ENCODE data around the gene EXD3. TPM values are rescaled to one million over a fixed set of nuclear protein-coding genes. Genes with fewer than 3 reads are reported as not detected.

Gene EXD3
- total and polyA plus RNA-seq, 2 of the 13 experiments (the other 11 are each of a cell fraction or from before 2014, with no cell fraction given): 2.7 to 4.8 TPM

DNA sequence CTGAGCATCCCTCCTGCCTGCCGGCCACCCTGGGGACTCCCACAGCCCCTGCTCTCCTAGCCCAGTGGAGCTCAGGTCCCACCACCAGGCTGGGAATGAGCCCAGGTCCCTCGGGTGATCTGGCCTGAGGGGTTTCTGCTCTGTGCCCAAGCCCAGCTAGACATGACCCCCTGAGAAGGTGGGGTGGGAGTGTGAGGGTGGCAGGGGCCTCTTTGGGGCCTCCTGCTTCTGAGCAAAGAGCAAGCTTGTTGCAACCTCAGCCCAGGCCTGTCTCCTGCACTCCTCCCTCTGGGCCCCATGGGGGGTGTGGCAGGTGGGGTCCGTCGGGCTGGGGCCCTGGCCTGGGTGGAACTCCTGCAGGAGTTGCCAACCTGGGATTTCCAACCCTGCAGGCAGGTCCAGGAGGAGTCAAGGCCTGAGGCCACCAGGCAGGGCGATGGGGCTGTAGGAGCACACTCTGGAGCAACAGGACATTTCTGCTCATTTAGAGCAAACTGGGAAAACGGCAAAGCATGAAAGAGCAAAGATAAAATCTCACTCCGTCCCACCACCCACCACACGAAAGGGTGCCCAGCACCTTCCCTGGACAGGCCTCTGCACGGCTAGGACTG is 109.5 kb downstream of the EXD3 start (continued):
- TF ChIP-seq, protein P1, sequence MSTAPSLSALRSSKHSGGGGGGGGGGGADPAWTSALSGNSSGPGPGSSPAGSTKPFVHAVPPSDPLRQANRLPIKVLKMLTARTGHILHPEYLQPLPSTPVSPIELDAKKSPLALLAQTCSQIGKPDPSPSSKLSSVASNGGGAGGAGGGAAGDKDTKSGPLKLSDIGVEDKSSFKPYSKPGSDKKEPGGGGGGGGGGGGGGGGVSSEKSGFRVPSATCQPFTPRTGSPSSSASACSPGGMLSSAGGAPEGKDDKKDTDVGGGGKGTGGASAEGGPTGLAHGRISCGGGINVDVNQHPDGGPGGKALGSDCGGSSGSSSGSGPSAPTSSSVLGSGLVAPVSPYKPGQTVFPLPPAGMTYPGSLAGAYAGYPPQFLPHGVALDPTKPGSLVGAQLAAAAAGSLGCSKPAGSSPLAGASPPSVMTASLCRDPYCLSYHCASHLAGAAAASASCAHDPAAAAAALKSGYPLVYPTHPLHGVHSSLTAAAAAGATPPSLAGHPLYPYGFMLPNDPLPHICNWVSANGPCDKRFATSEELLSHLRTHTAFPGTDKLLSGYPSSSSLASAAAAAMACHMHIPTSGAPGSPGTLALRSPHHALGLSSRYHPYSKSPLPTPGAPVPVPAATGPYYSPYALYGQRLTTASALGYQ (CRISPR knock-in tag; IDR thresholded peaks at IDR 0.05): no peak
- TF ChIP-seq ZNF577 (CRISPR knock-in tag; IDR thresholded peaks at IDR 0.05; ENCODE audit: borderline replicate concordance, low read depth) (no peak), KDM5B (CRISPR knock-in tag; IDR thresholded peaks at IDR 0.05; ENCODE audit: borderline replicate concordance) (no peak), ZNF552 (CRISPR knock-in tag; IDR thresholded peaks at IDR 0.05; ENCODE audit: borderline replicate concordance) (no peak), ZNF350 (CRISPR knock-in tag; IDR thresholded peaks at IDR 0.05; ENCODE audit: borderline replicate concordance, low read depth) (no peak), ZFY (CRISPR knock-in tag; IDR thresholded peaks at IDR 0.05) (peak; percentile 49; the same call in 1 of the 2 replicates), LCORL (IDR thresholded peaks at IDR 0.05) (no peak), LCORL (CRISPR knock-in tag; IDR thresholded peaks at IDR 0.05) (0 out of 2 replicates have a peak, but pooled peaks have one; percentile 44), HMGA1 (CRISPR knock-in tag; conservative IDR thresholded peaks at IDR 0.05) (no peak), KDM2A (CRISPR knock-in tag; IDR thresholded peaks at IDR 0.05; ENCODE audit: borderline replicate concordance, low read depth) (0 out of 2 replicates have a peak, but pooled peaks have one; percentile 10), ZFX (CRISPR knock-in tag; IDR thresholded peaks at IDR 0.05; ENCODE audit: low read depth) (peak; percentile 38), TBL1XR1 (IDR thresholded peaks at IDR 0.05; ENCODE audit: borderline replicate concordance, low read length, partially characterized antibody) (no peak), ZNF749 (CRISPR knock-in tag; IDR thresholded peaks at IDR 0.05; ENCODE audit: borderline replicate concordance) (no peak), ZNF225 (CRISPR knock-in tag; IDR thresholded peaks at IDR 0.05) (no peak), TP53 (CRISPR knock-in tag; conservative IDR thresholded peaks at IDR 0.05) (no peak), IKZF4 (CRISPR knock-in tag; IDR thresholded peaks at IDR 0.05; ENCODE audit: borderline replicate concordance, low read depth, not compliant biosample characterization) (no peak), HNRNPH1 (optimal IDR thresholded peaks at IDR 0.05; ENCODE audit: low read depth, low read length) (no peak)
- TF ChIP-seq, protein P2, sequence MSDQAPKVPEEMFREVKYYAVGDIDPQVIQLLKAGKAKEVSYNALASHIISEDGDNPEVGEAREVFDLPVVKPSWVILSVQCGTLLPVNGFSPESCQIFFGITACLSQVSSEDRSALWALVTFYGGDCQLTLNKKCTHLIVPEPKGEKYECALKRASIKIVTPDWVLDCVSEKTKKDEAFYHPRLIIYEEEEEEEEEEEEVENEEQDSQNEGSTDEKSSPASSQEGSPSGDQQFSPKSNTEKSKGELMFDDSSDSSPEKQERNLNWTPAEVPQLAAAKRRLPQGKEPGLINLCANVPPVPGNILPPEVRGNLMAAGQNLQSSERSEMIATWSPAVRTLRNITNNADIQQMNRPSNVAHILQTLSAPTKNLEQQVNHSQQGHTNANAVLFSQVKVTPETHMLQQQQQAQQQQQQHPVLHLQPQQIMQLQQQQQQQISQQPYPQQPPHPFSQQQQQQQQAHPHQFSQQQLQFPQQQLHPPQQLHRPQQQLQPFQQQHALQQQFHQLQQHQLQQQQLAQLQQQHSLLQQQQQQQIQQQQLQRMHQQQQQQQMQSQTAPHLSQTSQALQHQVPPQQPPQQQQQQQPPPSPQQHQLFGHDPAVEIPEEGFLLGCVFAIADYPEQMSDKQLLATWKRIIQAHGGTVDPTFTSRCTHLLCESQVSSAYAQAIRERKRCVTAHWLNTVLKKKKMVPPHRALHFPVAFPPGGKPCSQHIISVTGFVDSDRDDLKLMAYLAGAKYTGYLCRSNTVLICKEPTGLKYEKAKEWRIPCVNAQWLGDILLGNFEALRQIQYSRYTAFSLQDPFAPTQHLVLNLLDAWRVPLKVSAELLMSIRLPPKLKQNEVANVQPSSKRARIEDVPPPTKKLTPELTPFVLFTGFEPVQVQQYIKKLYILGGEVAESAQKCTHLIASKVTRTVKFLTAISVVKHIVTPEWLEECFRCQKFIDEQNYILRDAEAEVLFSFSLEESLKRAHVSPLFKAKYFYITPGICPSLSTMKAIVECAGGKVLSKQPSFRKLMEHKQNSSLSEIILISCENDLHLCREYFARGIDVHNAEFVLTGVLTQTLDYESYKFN (CRISPR knock-in tag; conservative IDR thresholded peaks at IDR 0.05): peak; percentile 55
- TF ChIP-seq, protein P3, sequence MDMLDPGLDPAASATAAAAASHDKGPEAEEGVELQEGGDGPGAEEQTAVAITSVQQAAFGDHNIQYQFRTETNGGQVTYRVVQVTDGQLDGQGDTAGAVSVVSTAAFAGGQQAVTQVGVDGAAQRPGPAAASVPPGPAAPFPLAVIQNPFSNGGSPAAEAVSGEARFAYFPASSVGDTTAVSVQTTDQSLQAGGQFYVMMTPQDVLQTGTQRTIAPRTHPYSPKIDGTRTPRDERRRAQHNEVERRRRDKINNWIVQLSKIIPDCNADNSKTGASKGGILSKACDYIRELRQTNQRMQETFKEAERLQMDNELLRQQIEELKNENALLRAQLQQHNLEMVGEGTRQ (IDR thresholded peaks at IDR 0.05; ENCODE audit: low read depth, low read length): no peak
- TF ChIP-seq, protein P3 (CRISPR knock-in tag; IDR thresholded peaks at IDR 0.05; ENCODE audit: borderline replicate concordance): no peak
- TF ChIP-seq, protein P4, sequence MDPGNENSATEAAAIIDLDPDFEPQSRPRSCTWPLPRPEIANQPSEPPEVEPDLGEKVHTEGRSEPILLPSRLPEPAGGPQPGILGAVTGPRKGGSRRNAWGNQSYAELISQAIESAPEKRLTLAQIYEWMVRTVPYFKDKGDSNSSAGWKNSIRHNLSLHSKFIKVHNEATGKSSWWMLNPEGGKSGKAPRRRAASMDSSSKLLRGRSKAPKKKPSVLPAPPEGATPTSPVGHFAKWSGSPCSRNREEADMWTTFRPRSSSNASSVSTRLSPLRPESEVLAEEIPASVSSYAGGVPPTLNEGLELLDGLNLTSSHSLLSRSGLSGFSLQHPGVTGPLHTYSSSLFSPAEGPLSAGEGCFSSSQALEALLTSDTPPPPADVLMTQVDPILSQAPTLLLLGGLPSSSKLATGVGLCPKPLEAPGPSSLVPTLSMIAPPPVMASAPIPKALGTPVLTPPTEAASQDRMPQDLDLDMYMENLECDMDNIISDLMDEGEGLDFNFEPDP (CRISPR knock-in tag; conservative IDR thresholded peaks at IDR 0.05): no peak
